ENCODE results near the gene HSD17B3.

The HSD17B3 gene

GRCh38 chr9:96214635-96215034 is 87.3 kb downstream of the HSD17B3 start:
- TF ChIP-seq TCF12 (IDR thresholded peaks at IDR 0.05; ENCODE audit: low read depth): no peak
- no peak for TF ChIP-seq FOXM1 (IDR thresholded peaks at IDR 0.05; ENCODE audit: borderline replicate concordance, low read depth)
- TF ChIP-seq EGR1 (IDR thresholded peaks at IDR 0.05): no peak
- TF ChIP-seq USF1 (IDR thresholded peaks at IDR 0.05): no peak
- TF ChIP-seq CREB1 (IDR thresholded peaks at IDR 0.05; ENCODE audit: low read depth): no peak

GRCh38 chr9:96209407-96210271 is 92.3 kb downstream of the HSD17B3 start:
- TF ChIP-seq EP300 (IDR thresholded peaks at IDR 0.05; ENCODE audit: borderline replicate concordance) (no peak), ZBTB7A (IDR thresholded peaks at IDR 0.05; ENCODE audit: low read depth) (no peak), RAD21 (IDR thresholded peaks at IDR 0.05; ENCODE audit: low read depth) (no peak), YY1 (IDR thresholded peaks at IDR 0.05; ENCODE audit: low read depth) (no peak), NFIC (IDR thresholded peaks at IDR 0.05) (no peak), FOXM1 (IDR thresholded peaks at IDR 0.05; ENCODE audit: borderline replicate concordance, low read depth) (no peak), TEAD4 (IDR thresholded peaks at IDR 0.05) (no peak), CEBPB (IDR thresholded peaks at IDR 0.05) (no peak), CREB1 (IDR thresholded peaks at IDR 0.05; ENCODE audit: low read depth) (no peak), MAX (IDR thresholded peaks at IDR 0.05) (no peak), TCF12 (IDR thresholded peaks at IDR 0.05; ENCODE audit: low read depth) (no peak), TAF1 (IDR thresholded peaks at IDR 0.05; ENCODE audit: low read depth) (no peak), REST (IDR thresholded peaks at IDR 0.05; ENCODE audit: low read depth) (no peak), EGR1 (IDR thresholded peaks at IDR 0.05) (no peak)

GRCh38 chr9:96206156-96206751 is 95.7 kb downstream of the HSD17B3 start:
- no peak for TF ChIP-seq NFIC (IDR thresholded peaks at IDR 0.05)

GRCh38 chr9:96204853-96205252 is 97.1 kb downstream of the HSD17B3 start:
- TF ChIP-seq ZBTB7A (IDR thresholded peaks at IDR 0.05; ENCODE audit: low read depth) (no peak), CREB1 (IDR thresholded peaks at IDR 0.05; ENCODE audit: low read depth) (no peak), USF1 (IDR thresholded peaks at IDR 0.05) (no peak), TAF1 (IDR thresholded peaks at IDR 0.05; ENCODE audit: low read depth) (no peak), EGR1 (IDR thresholded peaks at IDR 0.05) (no peak), TEAD4 (IDR thresholded peaks at IDR 0.05) (no peak), NFIC (IDR thresholded peaks at IDR 0.05) (no peak), MAX (IDR thresholded peaks at IDR 0.05) (no peak), CEBPB (IDR thresholded peaks at IDR 0.05) (no peak), YY1 (IDR thresholded peaks at IDR 0.05; ENCODE audit: low read depth) (no peak), RAD21 (IDR thresholded peaks at IDR 0.05; ENCODE audit: low read depth) (no peak), FOXM1 (IDR thresholded peaks at IDR 0.05; ENCODE audit: borderline replicate concordance, low read depth) (no peak), TCF12 (IDR thresholded peaks at IDR 0.05; ENCODE audit: low read depth) (no peak), EP300 (IDR thresholded peaks at IDR 0.05; ENCODE audit: borderline replicate concordance) (no peak), REST (IDR thresholded peaks at IDR 0.05; ENCODE audit: low read depth) (no peak)

GRCh38 chr9:96203867-96204501 is 98.0 kb downstream of the HSD17B3 start:
- no peak for TF ChIP-seq EGR1 (IDR thresholded peaks at IDR 0.05)
- no peak for TF ChIP-seq CEBPB (IDR thresholded peaks at IDR 0.05)
- TF ChIP-seq ZBTB7A (IDR thresholded peaks at IDR 0.05; ENCODE audit: low read depth): no peak
- no peak for TF ChIP-seq FOXM1 (IDR thresholded peaks at IDR 0.05; ENCODE audit: borderline replicate concordance, low read depth)
- TF ChIP-seq RAD21 (IDR thresholded peaks at IDR 0.05; ENCODE audit: low read depth): no peak
- TF ChIP-seq TEAD4 (IDR thresholded peaks at IDR 0.05): no peak
- TF ChIP-seq CREB1 (IDR thresholded peaks at IDR 0.05; ENCODE audit: low read depth): no peak
- TF ChIP-seq TAF1 (IDR thresholded peaks at IDR 0.05; ENCODE audit: low read depth): no peak
- TF ChIP-seq TCF12 (IDR thresholded peaks at IDR 0.05; ENCODE audit: low read depth): no peak
- TF ChIP-seq MAX (IDR thresholded peaks at IDR 0.05): no peak
- no peak for TF ChIP-seq EP300 (IDR thresholded peaks at IDR 0.05; ENCODE audit: borderline replicate concordance)
- no peak for TF ChIP-seq REST (IDR thresholded peaks at IDR 0.05; ENCODE audit: low read depth)
- no peak for TF ChIP-seq NFIC (IDR thresholded peaks at IDR 0.05)
- TF ChIP-seq YY1 (IDR thresholded peaks at IDR 0.05; ENCODE audit: low read depth): no peak
- no peak for TF ChIP-seq USF1 (IDR thresholded peaks at IDR 0.05)

All from Ishikawa (cell line).